GM12878 (cell line): ENCODE results near the gene SPINDOC. TPM values are rescaled to one million over a fixed set of nuclear protein-coding genes. Genes with fewer than 3 reads are reported as not detected.

Experiments
- ATAC-seq: fragments of 200-7000 bp; cut with Tn5 transposase; 3 replicates; pipeline ENCODE4 v1.9.1; 2020; ENCODE audit warnings: mild to moderate bottlenecking, moderate library complexity
- BruUV-seq: library from RNA; stranded (reverse); fragments of 400-500 nt; replicated peaks from 2 replicates; lab custom pipeline; 2021; lab: Mats Ljungman, UMichigan
- CTCF ChIA-PET: fragments of 300-600 bp; sonication (Branson Sonifier 250); formaldehyde crosslinking; extraction: SDS; loops from one replicate; lab custom pipeline; 2021; ENCODE audit warnings: inconsistent platforms; lab: Yijun Ruan, JAX
- POLR2A ChIA-PET: fragments of 350-600 bp; formaldehyde crosslinking; extraction: SDS; loops from one replicate; lab custom pipeline; 2021; ENCODE audit warnings: inconsistent platforms; lab: Charles Lee
- RAD21 ChIA-PET: fragments of 300-600 bp; sonication (Branson Sonifier 250); formaldehyde crosslinking; loops from one replicate; lab custom pipeline; 2023; ENCODE audit warnings: antibody characterized with exemption; ENCODE audit not compliant: unreplicated experiment; lab: Charles Lee
- SMC1A ChIA-PET: fragments of 300-600 bp; sonication (Branson Sonifier 250); formaldehyde crosslinking; loops from one replicate; lab custom pipeline; 2023; ENCODE audit not compliant: unreplicated experiment, uncharacterized antibody; lab: Charles Lee
- DNase-seq: peaks from one replicate; pipeline ENCODE4 v3.0.0-alpha.2; 2011; ENCODE audit warnings: low read depth, low spot score
- FAIRE-seq: peaks from 3 replicates; lab custom pipeline; 2011; peaks lifted over from hg19 to GRCh38; lab: Jason Lieb, UNC
- H2AFZ ChIP-seq: 2 replicates; pipeline ENCODE4 v1.6.0; 2011; ENCODE audit warnings: low read depth, low read length, control low read depth; ENCODE audit not compliant: control insufficient read depth
- H3K27ac ChIP-seq: 2 replicates; pipeline ENCODE4 v1.5.1; 2011; ENCODE audit warnings: control low read depth; ENCODE audit not compliant: control insufficient read depth, insufficient read depth
- H3K27me3 ChIP-seq, 2 experiments: replicated peaks in 1 of 2; 2 replicates each; pipeline versions ENCODE4 v1.6.0 to v1.6.1; 2011; ENCODE audit warnings: low read length in 1 of 2; ENCODE audit not compliant: control insufficient read depth in 2 of 2, insufficient read depth in 2 of 2
- H3K36me3 ChIP-seq, 2 experiments: 2 replicates each; pipeline ENCODE4 v1.5.1; 2011; ENCODE audit warnings: low read length in 1 of 2; ENCODE audit not compliant: control insufficient read depth in 2 of 2, insufficient read depth in 2 of 2
- H3K4me1 ChIP-seq: 2 replicates; pipeline ENCODE4 v1.6.1; 2011; ENCODE audit warnings: mild to moderate bottlenecking, low read length, moderate library complexity, mixed read lengths; ENCODE audit not compliant: control insufficient read depth, insufficient read depth
- H3K4me2 ChIP-seq: 2 replicates; pipeline ENCODE4 v1.6.0; 2011; ENCODE audit warnings: control low read depth; ENCODE audit not compliant: control insufficient read depth, insufficient read depth
- H3K4me3 ChIP-seq: fragments of 200-600 bp; sonication (generic); 2 replicates; pipeline ENCODE4 v1.5.1; 2016
- H3K79me2 ChIP-seq: 2 replicates; pipeline ENCODE4 v1.6.0; 2011; ENCODE audit warnings: low read length; ENCODE audit not compliant: control insufficient read depth, insufficient read depth
- H3K9ac ChIP-seq: 2 replicates; pipeline ENCODE4 v1.8.0; 2011; ENCODE audit warnings: low read length, control low read depth, mixed read lengths; ENCODE audit not compliant: control insufficient read depth, insufficient read depth
- H3K9me3 ChIP-seq: replicated peaks from 3 replicates; pipeline ENCODE4 v1.5.1; 2011; ENCODE audit warnings: mild to moderate bottlenecking, low read length; ENCODE audit not compliant: control insufficient read depth, insufficient read depth
- H4K20me1 ChIP-seq: 2 replicates; pipeline ENCODE4 v1.6.0; 2011; ENCODE audit not compliant: control insufficient read depth, insufficient read depth
- BHLHE40 ChIP-seq, 2 experiments: fragments of 450-650 bp in 1 of 2; IDR thresholded peaks; 2 replicates each; pipeline ENCODE4 v1.6.1; 2011 to 2017; ENCODE audit warnings: low read depth in 2 of 2, borderline replicate concordance in 1 of 2, improper control_type of control experiment in 1 of 2, low read length in 1 of 2, mild to moderate bottlenecking in 1 of 2
- CHD2 ChIP-seq: IDR thresholded peaks from 2 replicates; pipeline ENCODE4 v1.6.1; 2011; ENCODE audit warnings: low read depth, low read length, improper control_type of control experiment, borderline replicate concordance
- MTA2 ChIP-seq: fragments of 450-650 bp; IDR thresholded peaks from 2 replicates; pipeline ENCODE4 v1.6.1; 2016; ENCODE audit warnings: low read depth, mild to moderate bottlenecking, moderate library complexity
- MYC ChIP-seq: IDR thresholded peaks from 2 replicates; pipeline ENCODE4 v1.6.1; 2011; ENCODE audit warnings: mild to moderate bottlenecking, low read length, moderate library complexity, inconsistent platforms; ENCODE audit not compliant: insufficient read depth, insufficient replicate concordance, insufficient read length, severe bottlenecking
- NKRF ChIP-seq: fragments of 450-650 bp; conservative IDR thresholded peaks from 2 replicates; pipeline ENCODE4 v1.6.1; 2017; ENCODE audit warnings: mild to moderate bottlenecking, moderate library complexity
- PKNOX1 ChIP-seq: fragments of 450-650 bp; IDR thresholded peaks from 2 replicates; pipeline ENCODE4 v1.6.1; 2016; ENCODE audit warnings: mild to moderate bottlenecking
- YY1 ChIP-seq: IDR thresholded peaks from 2 replicates; pipeline ENCODE4 v1.6.1; 2011; ENCODE audit warnings: low read depth, mild to moderate bottlenecking, low read length
- WGBS: methylation state at CpG from one replicate; pipeline ENCODE4 v1.1.6; 2016; ENCODE audit warnings: low lambda C conversion rate; ENCODE audit not compliant: insufficient replicate concordance, insufficient coverage; ENCODE audit errors: missing lambda C conversion rate; 5-methylcytosine and 5-hydroxymethylcytosine counted together
- in situ Hi-C: fragments of 300-500 bp; cut with MboI; formaldehyde crosslinking; loops from 9 replicates; pipeline ENCODE4 v1.14.3; 2018; ENCODE audit warnings: mixed read lengths
- intact Hi-C: fragments of 100-400 bp; cut with micrococcal nuclease; formaldehyde crosslinking; loops from one replicate; pipeline ENCODE4 v1.14.2; 2022; ENCODE audit not compliant: unreplicated experiment
- polyA plus RNA-seq, 11 experiments: library from polyadenylated mRNA; depleted of rRNA in 4 of 11; unstranded in 6 of 11; stranded (reverse) in 5 of 11; fragments of >200 nt; fragmentation: Nextera tagmentation in 4 of 11; fragmentation: Illumina TruSeq in 1 of 11; extraction: Ambion mirVana in 4 of 11; extraction: Trizol in 1 of 11; gene quantifications; 1 replicate in 1 of 11; 2 replicates in 10 of 11; pipeline versions ENCODE4 v1.2.1 to v1.2.3, GENCODE V29; 2011 to 2016; ENCODE audit warnings: inconsistent platforms in 2 of 11, missing spikeins in 2 of 11, low read depth in 1 of 11
- total RNA-seq, 4 experiments: library from RNA; depleted of rRNA in 3 of 4; stranded (reverse); fragments of >200 nt in 3 of 4; fragmentation: Illumina TruSeq in 1 of 4; extraction: Trizol in 1 of 4; gene quantifications; 2 replicates each; pipeline versions ENCODE4 v1.2.1 to v1.2.3, GENCODE V29; 2013 to 2021

SPINDOC gene
- total and polyA plus RNA-seq, 10 of the 15 experiments (the other 5 are each of a cell fraction or from before 2014, with no cell fraction given): 0.88 to 38.2 (median 16.9) TPM

GRCh38 chr11:63840356-63841060, 27.3 kb downstream of the SPINDOC start:
- ChIA-PET SMC1A (interaction anchor here (1.4 to 18.4 kb wide), 6 partner anchors 9 to 107 kb away, joined by 3 to 234 read pairs (median 31); no protein-coding TSS in a partner anchor), CTCF (interaction anchor here (1.2 to 8.5 kb wide), 6 partner anchors 15 to 106 kb away, joined by 3 to 271 read pairs (median 10); no protein-coding TSS in a partner anchor), RAD21 (interaction anchor here (0.7 to 7.1 kb wide), 10 partner anchors 8 to 134 kb away, joined by 3 to 101 read pairs (median 4); partner anchors contain the start of gene COX8A)
- in situ Hi-C loops (no loop called here), intact Hi-C loops (loop anchor here (1.0 kb wide), 1 partner anchor 32 kb away; no protein-coding TSS in a partner anchor)
- no TSS peak for BruUV-seq
- Histone ChIP-seq H3K4me3 (peak overlapping the region; percentile 99), H3K79me2 (peaks cover 64% of the 10 kb centered on the region), H3K4me1 (peaks cover 22% of the 10 kb centered on the region)
- FAIRE-seq: peak; percentile 83
- ATAC-seq: no peak
- DNase-seq: no peak
- TF ChIP-seq NKRF: 0 out of 2 replicates have a peak, but pooled peaks have one; percentile 29
- TF ChIP-seq CHD2: no peak
- TF ChIP-seq BHLHE40 (IDR thresholded peaks at IDR 0.05; ENCODE audit: borderline replicate concordance in 1 of 2, low read depth in 2 of 2, low read length in 1 of 2): peak; percentile 11 to 24; a peak in 1 of 4 replicates
- TF ChIP-seq PKNOX1: 0 out of 2 replicates have a peak, but pooled peaks have one; percentile 18
- TF ChIP-seq MYC: no peak
- TF ChIP-seq MTA2: no peak
- no peak for TF ChIP-seq YY1
- TF ChIP-seq, all 136 proteins: peak for 3
- Histone ChIP-seq H2AFZ (no peak overlapping the region), H4K20me1 (peaks cover 9% of the 10 kb centered on the region), H3K9me3 (no peaks in the 10 kb centered on the region), H3K27ac (peak overlapping the region; percentile 82), H3K27me3 (no peaks in the 10 kb centered on the region), H3K4me2 (peak overlapping the region; percentile 91), H3K9ac (peak overlapping the region; percentile 88), H3K36me3 (peaks cover 0 to 8% of the 10 kb centered on the region in 2 experiments; a peak in 3 of 4 replicates)
- under 1% methylated on average over 13 of the region's 13 CpGs for WGBS
- POLR2A ChIA-PET: interaction anchor here (0.6 to 1.6 kb wide), 5 partner anchors 11 to 111 kb away, joined by 3 to 4 read pairs (median 4); no protein-coding TSS in a partner anchor
